SKM-1 (cell line): ENCODE results near the gene TBC1D22A.
"Not testable (repeated sequence)": the region's sequence is repeated elsewhere in the genome, so short reads cannot be mapped to it uniquely, and the experiment has no call there.

Experiments
- DNase-seq: peaks from one replicate; lab custom pipeline; 2025; ENCODE audit not compliant: unreplicated experiment; lab: John Stamatoyannopoulos, UW

TBC1D22A gene

DNA sequence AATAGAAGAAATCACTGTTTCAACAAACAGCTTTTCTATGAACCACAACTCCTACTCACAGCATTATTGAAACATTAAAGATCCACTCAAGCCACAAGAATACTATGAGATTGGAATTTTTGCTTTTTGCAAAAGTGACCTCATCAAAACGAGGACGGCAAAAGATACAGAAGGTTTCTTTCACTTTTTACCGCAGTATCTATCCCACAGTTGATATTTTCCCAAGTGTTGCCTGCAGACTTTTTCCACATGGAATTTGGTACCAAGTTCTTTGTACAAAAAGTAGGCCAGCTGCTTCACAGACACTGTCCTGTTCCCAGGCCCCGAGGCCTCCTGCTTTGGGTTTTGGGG is 204.0 kb downstream of the TBC1D22A start:
- no peak for DNase-seq

- DNase-seq = no peak
Observed at GRCh38 chr22:46966846-46967245, 204.4 kb downstream of the TBC1D22A start.

GRCh38 chr22:46967445-46968358 is 205.3 kb downstream of the TBC1D22A start:
- DNase-seq = no peak

DNA sequence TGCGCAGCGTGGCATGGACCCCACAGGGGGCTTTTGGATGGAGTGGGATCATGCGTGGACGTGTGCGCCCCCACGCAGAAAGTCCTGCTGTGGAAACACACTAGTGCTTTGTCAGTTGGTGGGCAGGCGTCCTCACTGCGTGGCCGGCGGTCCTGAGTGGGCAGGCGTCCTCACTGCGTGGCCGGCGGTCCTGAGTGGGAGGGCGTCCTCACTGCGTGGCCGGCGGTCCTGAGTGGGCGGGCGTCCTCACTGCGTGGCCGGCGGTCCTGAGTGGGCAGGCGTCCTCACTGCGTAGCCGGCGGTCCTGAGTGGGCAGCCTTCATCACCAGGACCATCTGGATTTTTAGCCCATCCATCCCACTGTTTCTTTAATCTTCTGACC is 205.9 kb downstream of the TBC1D22A start:
- DNase-seq = no peak

- no peak for DNase-seq
Observed at GRCh38 chr22:46968848-46969247, 206.4 kb downstream of the TBC1D22A start.

DNA sequence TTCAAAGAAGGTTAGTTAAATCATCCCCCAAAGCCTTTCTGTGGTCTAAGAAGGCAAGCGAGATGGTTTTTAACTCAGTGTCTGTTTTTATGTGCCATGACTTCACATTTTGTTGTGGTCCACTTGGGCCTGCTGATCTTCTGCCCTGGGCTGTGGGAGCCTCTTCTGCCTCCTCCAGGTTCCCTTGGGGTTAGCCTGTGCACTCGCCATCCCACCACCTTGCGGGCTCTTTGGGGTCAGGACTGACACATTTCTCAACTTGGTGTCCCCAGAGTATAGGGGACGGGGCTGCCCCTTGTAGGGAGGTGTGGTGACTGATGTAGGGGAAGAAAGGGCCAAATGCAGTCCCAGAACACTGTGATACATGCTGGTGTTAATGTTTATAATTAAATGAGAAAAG is 207.0 kb downstream of the TBC1D22A start:
- DNase-seq = no peak

DNA sequence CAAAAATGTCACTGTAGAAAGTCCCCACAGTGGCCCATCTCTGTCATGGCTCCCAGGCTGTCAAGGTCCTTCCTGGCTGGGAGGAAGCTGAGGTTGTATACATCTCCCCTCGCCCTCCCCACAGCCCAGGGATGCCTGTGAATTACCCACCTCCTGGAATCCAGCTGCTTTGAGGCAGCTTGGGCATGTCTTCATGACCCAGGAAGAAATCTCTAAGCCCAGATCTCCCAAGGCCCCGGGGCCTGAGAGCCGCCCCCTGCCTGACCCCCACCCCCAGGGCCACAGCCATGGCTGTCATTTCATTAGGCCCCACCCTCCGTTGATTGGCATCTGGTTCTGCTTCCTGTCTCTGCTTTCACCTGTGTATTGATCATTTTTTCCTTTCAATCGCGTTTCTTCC is 207.5 kb downstream of the TBC1D22A start:
- no peak for DNase-seq

- DNase-seq = no peak
Observed at GRCh38 chr22:46970411-46971098, 208.1 kb downstream of the TBC1D22A start.

DNA sequence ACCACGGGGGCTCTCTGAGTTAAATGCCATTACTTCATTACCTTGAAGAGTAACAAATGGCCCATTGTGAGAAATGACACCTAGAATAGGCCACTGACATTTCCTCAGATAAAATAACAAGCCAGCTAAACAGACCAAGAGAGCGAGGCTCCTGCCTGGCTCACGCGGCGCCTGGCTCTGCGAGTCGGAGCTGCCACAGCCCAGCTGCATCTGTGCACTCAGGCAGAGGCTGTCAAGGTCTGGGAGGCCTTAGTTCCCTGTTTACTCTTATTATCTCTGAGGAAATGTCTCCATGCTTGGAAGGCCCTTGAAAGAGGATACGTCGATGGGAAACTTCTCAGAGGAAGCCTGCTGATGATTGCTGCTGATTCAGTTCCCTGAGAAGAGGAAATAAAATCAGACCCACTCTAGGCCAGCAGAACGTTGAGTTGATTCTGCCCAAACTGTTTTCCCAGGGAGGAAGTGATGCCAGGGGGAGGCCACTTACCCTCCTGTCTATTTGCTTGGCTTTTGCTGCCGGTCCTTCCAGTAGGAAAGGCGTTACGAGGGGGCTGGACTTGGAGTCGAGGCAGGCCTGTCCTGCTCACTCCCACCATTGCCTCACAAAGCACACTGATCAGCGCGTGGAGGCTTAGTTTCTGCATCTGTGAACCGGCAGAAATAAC is 208.8 kb downstream of the TBC1D22A start:
- no peak for DNase-seq

GRCh38 chr22:46971764-46972125 is 209.3 kb downstream of the TBC1D22A start:
- DNase-seq = no peak

DNA sequence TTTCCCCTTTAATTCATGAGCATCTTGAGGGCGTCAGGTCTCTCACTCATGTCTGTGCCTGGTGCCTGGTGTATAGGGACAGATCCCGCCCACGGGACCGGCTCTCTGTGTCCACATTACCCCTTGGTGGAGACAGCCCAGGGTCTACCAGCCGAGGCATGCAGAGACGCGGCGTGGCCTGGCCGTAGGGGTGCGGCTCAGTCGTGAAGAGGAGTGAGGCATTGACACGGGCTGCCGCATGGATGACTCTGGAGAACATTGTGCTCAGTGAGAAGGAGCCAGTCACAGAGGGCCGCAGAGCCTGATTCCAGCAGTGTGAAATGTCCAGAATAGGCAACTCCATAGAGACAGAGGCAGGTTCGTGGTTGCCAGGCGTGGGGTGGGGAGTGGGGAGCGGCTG is 209.8 kb downstream of the TBC1D22A start:
- no peak for DNase-seq

GRCh38 chr22:46972901-46973831 is 210.7 kb downstream of the TBC1D22A start:
- no peak for DNase-seq

- no peak for DNase-seq
Observed at GRCh38 chr22:46974077-46974476, 211.6 kb downstream of the TBC1D22A start.

- no peak for DNase-seq
Observed at GRCh38 chr22:46974631-46975585, 212.5 kb downstream of the TBC1D22A start.

GRCh38 chr22:46976143-46976542 is 213.7 kb downstream of the TBC1D22A start:
- no peak for DNase-seq

DNA sequence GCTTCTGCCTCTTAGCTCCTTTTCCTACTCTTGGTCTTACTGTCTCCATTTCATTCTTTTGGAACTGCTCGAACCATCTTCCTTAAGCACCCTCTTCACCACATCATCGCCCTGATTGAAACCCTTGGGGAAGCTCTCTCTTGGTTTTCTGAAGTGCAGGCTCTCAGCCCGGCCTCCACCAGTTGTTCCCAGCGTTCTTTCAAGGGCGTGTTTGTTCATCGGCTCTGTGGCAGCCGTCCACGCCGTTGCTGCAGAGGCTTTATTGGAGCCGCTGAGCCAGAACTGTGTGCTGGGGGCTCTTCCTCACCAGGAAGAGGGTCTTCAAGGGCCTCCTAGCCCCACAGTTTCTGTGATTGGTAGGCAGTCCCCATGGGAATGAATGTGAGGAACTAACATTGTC is 214.1 kb downstream of the TBC1D22A start:
- DNase-seq = no peak

DNA sequence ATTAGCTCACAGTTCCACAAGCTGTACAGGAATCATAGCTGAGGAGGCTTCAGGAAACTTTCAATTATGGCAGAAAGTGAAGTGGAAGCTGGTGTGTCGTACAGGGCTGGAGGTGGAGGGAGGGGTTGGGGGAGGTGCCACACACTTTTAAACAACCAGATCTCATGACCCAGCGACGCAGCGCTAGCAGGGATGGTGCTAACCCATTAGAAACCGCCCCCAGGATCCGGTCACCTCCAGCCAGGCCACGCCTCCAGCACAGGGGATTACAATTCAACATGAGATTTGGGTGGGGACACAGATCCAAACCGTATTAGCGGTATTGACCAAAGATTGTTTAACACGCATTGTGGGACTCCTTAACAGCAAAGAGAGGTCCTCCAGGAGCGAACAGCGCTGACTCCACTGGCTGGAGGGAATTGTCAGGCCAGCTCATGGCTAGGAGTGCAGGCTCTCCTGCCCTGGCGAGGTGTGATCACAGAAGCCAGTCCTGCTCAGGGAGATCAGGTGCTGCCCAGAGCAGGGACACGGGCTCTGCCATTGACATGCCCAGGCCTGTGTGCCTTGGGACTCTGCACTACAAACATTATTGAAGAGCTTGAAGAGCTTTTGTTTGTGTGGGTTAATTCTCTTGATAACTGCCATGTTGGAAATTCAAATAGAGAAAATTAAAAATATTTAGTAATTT is 215.3 kb downstream of the TBC1D22A start:
- DNase-seq = no peak

GRCh38 chr22:46978668-46979067 is 216.2 kb downstream of the TBC1D22A start:
- DNase-seq = not testable (repeated sequence)

DNA sequence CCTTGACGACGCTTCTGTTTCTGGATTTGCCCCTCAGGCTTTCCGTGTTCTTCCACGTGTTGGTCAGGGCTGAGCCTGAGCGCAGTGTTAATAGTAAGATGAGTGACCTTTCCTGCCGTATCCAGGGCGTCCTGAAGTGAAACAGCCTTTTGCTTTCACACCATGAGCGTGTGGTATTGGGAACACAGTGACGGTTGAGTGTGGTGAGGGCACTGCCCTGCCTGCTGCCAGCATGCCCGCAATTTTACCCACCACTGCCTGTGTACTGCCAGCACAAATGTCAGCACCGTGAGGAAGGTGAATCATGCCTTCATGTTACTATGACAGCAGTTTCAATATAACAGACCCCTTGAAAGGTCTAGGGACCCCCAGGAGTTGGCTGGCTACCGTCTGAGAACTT is 217.1 kb downstream of the TBC1D22A start:
- DNase-seq = no peak
